Measurements from ENCODE around the gene NBAS.

DNA sequence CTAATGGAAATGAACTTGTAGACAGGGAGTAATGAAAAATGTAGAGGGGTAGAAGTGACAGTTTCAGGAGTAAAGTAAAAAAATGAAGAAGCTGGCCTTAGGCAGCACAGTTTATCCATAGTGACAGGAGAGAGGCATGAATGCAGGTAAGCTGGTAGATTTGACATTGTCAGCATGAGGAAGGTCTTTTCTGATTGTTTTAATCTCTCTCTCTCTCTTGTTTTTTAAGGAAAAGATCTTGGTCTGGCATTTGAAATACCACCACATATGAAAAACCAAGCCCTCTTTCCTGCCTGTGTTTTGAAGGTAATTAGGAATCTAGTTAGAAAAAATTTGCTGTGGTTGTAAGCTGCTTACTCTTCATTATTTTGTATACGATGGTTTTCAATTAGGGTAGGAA lies 44.6 kb upstream of the NBAS start:
- TF ChIP-seq, protein P1, sequence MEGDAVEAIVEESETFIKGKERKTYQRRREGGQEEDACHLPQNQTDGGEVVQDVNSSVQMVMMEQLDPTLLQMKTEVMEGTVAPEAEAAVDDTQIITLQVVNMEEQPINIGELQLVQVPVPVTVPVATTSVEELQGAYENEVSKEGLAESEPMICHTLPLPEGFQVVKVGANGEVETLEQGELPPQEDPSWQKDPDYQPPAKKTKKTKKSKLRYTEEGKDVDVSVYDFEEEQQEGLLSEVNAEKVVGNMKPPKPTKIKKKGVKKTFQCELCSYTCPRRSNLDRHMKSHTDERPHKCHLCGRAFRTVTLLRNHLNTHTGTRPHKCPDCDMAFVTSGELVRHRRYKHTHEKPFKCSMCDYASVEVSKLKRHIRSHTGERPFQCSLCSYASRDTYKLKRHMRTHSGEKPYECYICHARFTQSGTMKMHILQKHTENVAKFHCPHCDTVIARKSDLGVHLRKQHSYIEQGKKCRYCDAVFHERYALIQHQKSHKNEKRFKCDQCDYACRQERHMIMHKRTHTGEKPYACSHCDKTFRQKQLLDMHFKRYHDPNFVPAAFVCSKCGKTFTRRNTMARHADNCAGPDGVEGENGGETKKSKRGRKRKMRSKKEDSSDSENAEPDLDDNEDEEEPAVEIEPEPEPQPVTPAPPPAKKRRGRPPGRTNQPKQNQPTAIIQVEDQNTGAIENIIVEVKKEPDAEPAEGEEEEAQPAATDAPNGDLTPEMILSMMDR (conservative IDR thresholded peaks at IDR 0.05 in 1 of 2, IDR thresholded peaks at IDR 0.05 in 1 of 2; ENCODE audit: low read depth in 1 of 2, low read length in 2 of 2), result no peak
- no peak for TF ChIP-seq EZH2 (IDR thresholded peaks at IDR 0.05; ENCODE audit: low read length, missing control alignments)
